DMS114 treated with DMSO at 0.1 percent for 48 hours (cell line): ENCODE data around the gene APCDD1.

ENCODE experiments used
- DNase-seq: peaks from one replicate; lab custom pipeline; 2025; ENCODE audit not compliant: unreplicated experiment; lab: John Stamatoyannopoulos, UW

Gene APCDD1

DNA sequence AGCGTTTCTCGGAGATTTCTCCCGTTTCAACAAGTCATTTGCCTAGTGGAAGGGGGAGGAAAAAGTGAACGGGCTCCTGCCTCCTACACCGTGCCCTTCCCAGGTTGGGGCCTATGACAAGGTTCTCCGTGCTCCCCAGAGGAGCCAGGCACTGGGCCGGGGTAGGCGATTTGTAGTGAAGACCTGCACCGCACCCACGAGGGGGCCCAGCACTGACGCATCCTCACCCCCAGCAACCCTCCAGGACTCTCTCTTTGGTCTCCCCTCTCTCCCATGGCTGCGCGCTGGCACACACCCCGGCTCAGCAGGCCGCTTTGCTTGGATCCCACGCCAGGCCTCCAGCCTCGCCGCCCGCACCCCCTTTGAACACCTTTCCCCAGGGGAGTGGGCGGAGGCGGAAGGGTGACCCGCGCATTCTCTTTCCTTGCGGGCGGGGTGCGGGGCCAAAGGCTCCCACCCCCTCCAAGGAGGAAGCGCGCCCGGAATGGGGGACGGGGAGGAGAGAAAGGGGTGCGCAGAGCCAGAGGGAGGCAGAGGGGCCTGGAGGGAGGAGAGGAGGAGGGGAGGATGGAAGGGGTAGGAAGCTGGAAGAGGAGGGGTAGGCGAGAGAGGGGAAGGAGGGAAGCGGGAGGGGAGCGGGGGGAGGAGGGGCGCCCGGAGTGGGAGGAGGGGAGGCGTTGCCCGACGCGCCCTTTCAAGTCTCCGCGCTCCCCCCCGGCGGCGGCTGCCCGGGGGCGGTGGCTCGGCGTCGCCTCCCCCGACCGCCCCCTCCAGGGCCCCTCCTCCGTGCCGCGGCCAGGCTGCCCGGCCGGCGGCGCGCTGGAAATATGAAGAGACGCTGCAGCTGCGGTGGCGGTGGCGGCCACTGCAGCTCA, at the start of gene APCDD1:
Gene APCDD1, plus strand, starts transcription at position 830 of the 875 bp plus-strand sequence. CDS start 347 bp downstream, outside the sequence.
- DNase-seq: no peak

DNA sequence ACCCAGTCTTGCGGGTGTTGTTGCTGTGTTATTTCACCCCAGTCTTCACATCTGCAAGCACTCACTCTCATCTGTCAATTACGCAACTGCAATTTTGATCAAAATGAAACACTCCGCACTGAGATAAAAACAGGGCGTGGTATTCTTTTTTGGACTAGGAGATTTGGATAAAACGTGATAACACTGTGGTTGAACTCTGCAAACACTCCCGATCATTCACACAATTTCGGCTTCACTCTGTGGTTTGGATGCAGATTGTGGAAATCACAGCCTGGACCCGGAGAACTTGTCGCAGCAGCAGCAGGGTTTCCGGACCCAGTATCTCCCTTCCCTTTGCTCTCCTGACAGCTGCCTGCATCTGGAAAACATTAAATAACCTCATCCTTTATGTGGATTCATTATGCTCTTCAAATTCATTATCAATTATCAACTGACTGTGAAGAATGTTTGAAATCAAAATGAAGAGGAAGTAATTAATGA, 49.4 kb upstream of the APCDD1 start:
- DNase-seq: no peak

DNA sequence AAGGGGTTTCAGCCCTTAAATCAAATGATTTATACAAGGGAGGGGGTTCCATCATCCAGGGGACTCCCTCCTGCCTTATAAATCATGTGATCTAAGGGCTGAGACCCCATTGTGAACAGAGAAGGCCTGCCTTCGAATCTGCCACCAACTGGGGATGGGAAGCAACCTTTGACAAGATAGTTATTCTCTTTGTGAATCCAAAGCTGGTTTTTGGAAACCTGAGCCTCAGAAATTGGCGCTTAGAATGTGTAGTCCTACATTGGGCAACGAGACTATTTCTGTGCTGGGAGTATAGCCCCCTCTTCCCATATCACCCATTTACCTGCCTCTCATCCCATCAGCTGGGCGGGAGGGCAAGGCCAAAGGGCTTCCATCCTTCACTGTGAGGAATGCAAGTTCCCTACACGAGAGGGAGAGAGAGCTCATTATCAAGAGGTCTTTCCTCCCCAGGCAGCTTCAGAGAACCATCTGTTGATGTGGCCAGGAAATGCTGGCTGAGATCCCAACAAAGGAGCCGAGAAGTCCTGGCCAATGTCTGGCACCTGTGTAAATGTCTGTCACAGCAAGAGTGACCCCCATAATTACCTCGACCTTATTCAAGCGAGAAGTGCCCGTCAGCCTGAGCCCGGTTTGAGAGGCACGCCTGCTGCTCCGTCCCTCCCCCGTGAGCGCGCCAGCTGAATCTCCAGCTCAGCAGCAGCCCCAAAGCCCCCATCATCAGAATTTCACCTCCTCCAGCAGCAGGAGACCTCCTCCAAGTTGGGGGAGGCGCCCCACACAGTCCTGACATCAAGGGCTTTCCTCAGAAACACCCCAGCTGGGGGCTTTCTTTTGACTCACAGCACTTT, 48.4 kb upstream of the APCDD1 start:
- no peak for DNase-seq

DNA sequence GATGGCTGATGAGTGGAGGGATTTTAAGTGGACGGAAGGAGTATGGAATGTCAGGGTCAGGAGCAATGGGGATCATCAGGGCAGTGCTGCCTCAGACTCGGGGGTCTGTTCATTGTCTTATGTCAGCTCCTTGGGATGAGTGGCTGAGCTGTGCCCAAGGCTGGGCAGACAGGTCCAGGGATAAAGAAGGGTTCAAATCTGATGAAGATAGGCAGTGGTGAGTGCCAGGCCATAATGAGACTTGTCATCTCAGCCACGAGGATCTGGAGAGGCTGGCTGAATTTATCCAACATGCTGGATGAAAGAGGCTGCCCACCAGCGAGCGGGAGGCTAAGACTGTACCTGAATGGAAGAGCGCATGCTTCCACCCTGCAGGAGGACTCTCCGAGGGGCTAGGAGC, 46.3 kb upstream of the APCDD1 start:
- no peak for DNase-seq

DNA sequence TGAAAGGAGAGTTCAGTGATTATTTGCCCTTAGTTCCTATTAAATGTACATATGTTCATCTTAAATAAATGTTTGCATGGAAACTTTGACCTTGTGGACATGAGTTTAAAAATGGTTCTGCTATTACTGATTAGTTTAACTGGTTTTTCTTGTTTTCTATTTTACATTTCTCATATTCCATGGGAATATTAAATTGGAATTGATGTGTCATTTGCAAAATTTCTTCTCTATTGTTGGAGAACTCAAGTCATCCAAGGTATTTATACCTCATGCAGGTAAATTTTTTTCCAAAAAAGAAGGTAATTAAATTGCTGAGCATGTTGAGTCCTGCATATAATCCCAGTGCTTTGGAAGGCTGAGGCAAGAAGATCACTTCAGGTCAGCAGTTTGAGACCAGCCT, 45.4 kb upstream of the APCDD1 start:
- no peak for DNase-seq

DNA sequence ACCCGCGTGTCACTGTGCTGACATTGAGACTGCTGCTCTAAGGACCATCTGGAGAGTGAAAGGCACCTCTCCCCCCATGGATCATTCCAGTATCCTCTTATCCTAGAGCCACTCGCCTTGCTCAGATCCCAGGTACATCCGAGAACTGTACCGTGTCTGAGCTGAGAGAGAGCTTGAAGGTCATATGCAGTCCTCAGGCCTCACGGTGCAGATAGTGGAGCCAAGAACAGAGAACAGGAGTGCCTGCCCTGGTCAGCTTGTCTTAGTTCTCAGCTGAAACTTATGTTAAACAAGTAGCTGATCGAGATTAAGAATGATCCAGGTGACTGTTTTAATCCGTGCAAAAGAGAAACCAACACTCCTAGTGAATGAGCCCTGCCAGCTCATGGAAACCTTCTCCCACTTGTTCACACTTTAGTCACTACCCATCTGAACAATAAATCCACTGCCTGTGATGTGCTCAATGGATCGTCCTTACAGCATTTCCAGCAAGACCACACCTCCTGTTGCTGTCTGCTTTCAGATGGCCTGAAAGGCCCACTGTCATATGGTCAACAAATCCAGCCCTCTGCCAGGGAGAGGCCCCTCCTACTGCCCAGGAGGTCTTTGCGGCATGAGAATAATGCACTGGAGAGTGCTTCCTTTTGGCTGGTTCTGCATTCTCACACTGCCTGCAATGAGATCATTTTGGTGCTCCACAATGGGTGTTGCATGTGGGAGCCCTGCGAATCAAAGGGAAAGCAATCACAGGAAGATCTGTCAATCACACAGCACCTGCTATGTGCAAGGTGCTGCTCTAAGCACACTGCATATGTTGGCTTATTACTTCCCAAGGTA, 43.7 kb upstream of the APCDD1 start:
- DNase-seq: no peak

DNA sequence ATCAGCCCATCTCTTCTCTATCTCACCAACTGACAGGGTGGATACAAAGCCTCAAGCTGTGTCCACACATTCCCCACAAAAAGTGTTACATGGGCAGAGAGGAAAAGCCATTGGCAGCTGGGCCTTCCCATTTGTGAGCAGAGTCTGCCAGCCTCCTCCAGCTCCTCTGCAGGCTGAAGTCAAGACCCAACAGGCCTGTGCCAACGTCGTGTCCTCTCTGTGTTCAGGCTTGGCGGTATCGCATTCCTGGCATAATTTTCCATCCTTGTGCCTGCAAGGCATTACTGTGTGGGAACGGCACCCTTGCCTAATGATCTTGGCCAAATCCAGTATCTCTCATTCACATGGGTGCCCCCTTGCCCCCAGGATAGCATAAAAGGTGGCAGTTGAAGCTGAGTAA, 41.5 kb upstream of the APCDD1 start:
- no peak for DNase-seq

DNA sequence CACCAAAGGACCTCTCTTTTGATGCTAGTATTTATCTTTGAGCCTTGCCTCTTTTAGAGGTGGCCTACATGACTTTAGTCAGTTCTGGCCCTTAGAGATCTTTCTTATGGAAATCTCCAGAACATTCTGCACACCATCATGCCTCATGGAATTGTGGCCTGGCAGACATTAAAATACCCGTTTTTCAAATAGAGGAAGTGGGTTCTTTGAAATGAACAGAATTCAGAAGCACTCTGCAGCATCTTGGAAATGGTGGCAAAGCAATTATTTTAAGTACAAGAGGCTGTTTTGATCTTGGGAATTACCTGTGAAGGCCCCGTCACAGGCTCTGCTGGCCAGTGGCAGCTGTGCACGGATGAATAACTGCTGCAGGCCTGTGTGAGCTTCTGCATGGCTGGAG, 40.7 kb upstream of the APCDD1 start:
- DNase-seq: no peak

DNA sequence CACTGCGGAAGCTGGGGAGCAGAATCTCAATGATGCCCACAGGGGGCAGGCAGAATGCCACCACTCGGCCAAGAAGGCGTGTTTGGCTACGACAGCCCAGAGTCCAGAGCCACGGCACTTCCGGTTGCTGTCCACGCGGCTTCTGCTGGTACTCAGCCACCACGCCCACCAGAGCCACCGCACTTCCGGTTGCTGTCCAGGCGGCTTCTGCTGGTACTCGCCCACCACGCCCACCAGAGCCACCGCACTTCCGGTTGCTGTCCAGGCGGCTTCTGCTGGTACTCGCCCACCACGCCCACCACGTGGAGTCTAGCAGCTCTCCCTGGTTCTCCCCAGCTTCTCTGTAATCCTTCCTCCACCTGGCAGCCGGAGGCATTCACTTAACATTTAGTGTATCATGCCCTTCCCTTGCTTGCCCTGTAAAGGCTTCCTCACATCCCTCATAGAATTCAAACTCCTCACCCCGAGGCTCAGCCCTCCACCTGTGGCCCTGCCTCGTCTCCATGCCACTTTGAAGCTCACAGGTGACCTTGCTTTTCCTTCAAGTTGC, 40.1 kb upstream of the APCDD1 start:
- no peak for DNase-seq

DNA sequence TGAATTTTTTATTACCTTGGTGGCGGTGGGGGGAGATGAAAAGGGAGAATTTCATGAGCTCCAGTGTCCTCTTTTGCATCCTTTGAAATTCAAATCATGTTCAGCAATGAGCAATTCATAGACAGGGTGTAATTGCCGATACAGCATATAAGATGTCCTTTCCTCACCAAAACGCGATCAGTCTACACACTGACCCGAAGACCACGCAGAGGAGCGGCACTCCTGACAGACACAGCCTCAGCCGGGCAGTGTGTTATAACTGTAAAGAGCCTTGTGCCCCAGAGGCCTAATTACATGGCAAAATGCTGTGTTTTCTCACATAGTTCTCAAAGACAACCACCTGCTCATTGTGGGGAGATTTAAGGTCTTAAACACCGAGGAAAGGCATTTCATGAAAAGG, 38.4 kb upstream of the APCDD1 start:
- no peak for DNase-seq

DNA sequence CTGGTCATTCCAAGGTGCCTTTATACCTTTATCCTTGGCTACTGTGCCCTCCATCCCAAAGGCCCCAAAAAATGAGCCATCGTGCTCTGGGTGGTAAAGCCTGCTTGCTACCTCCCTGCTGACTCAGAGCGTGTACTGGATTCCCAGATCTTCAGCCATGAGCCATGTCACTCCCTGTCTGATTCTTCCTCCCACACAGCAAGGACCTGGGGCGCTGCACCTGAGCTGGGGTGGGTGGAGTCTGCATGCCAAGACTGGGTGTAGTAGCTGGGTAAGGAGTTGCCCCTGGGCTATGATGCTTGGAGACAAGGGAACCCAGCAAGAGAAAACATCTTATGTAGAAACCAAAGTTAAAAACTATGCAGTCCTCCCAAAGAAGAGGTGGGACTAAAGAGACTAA, 37.2 kb upstream of the APCDD1 start:
- no peak for DNase-seq

DNA sequence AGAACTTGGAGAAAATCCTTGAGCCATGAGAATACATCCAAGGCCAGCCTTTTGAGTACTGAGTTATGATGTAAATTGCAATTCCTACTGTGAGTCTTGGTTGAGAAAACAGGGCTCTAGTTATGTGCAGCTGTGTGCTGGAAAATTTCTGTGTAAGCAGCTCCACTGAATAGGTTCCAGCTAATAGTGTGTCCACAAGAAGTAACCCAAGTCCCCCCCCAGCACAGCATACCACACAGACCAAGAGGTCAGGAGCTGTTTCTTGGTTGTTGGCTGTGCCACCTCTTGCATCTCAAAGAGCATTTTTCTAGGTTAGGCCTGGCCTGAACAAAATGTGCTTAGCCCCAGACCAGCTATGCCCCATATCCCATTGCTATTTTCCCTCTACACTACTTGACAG, 36.8 kb upstream of the APCDD1 start:
- no peak for DNase-seq

DNA sequence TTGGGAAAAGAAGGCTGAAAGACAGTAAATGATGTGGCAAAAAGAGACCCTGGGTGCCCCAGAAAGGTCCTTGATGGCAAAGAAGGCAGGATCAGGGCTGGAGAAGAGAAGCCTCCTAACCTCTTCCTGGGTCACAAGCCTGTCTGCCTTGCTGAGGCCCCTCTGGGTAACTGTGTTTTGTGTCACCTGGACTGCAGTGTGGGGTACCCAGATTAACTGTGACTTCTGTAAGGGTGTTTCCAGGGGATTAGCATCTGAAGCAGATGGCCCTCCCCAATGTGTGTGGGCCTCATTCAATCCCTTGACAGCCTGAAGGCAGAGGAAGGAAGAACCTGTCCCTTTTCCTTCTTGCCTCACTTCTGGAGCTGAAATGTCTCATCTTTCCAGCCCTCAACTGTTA, 35.6 kb upstream of the APCDD1 start:
- DNase-seq: no peak

DNA sequence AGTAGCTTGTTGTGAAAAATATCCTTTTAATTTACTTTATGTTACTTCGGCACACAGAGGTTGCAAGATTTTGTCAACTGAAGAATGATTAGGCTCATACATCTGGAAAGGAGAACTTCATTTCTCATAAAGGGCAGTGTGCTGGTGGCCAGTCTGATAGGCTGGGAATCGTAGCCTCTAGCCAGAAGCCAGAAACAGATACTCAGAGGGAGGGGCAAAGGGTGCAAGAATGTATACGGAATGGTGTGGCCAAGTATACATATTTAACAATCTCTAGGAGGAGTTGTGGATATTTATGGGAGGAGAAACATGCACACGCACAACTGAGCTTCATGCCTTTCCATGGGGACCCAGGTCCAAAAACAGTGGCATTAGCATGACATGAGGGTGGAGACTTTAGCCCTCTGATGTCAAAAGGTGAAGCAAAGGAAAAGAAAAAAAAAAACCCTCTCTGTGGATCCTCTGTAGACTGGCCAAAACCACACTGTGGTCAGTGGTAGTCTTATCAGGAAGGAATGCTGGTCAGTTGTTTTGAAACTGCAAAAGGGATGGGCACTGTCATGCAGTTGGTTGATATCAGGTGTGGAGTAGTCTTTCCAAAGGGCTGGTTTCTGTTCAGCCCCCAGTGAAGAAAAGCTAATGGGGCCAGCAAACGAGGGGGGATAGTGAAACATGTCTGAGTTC, 34.9 kb upstream of the APCDD1 start:
- DNase-seq: no peak

DNA sequence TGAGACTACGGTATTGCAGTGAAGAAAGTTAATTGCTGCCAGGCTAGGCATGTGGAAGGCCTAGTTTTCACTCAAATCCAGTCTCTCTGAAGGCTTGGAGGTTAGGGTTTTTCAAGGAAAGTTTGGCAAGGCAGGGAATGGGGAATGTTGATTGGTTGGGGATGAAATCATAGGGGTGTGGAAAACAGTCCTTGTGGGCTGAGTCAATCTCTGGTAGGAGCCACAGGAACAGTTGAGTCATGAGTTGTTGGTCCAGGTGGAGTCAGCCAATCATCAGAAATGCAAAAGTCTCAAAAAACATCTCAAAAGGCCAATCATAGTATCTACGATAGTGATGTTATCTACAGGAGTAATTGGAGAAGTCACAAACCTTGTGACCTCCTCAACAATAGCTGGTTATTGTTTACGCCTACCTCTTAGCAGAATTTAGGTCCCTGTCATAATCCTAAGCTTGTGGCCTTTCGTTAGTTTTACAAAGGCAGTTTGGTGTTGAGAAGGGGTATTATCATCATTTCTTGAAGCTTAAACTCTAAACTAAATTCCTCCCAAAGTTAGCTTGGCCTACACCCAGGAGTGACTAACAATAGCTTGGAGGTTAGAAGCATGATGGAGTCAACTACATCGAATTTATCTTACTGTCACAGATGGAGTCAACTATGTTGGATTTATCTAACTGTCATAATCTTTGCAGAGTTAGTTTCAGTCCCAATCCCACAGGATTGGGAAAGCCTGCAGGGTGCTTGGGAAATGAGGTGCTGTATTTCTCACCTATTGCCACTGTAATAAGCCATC, 33.7 kb upstream of the APCDD1 start:
- no peak for DNase-seq

DNA sequence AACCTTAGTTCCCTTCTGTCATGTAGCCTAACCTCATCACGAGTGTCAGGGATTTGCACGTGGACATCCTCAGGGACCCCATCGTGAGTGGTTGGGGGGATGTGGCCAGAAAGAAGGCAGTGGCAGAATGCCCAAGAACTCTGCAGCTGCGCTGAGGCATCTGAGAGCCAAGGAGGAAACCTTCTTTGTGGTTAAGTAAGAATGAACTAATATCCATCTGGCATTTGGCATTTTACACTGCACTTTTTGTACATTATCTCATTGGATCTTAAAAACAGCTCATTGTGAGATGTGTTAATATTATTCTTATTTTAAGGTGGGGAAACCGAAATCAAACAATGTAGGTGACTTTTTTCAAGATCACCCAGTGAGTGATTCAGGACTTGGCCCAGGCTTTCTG, 32.6 kb upstream of the APCDD1 start:
- DNase-seq: no peak

DNA sequence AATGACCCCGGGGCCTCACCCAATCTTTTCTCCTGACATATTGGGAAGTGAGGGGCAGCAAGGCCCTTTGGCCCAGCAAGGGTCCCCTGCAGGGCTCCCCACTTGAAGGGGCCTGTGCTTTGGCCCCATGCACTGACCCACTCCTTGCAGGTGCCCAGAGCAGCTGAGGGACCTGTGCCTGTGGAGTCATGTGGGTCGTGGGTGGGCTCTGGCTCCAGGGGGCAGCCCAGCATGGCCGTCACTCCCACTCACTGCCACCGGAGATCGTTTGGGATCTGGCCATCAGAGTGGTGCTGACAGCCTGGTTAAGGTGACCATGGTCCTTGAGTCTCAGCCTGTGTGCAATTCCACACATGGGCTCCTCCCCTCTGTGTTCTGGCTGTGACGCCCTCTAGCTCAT, 31.7 kb upstream of the APCDD1 start:
- DNase-seq: no peak

DNA sequence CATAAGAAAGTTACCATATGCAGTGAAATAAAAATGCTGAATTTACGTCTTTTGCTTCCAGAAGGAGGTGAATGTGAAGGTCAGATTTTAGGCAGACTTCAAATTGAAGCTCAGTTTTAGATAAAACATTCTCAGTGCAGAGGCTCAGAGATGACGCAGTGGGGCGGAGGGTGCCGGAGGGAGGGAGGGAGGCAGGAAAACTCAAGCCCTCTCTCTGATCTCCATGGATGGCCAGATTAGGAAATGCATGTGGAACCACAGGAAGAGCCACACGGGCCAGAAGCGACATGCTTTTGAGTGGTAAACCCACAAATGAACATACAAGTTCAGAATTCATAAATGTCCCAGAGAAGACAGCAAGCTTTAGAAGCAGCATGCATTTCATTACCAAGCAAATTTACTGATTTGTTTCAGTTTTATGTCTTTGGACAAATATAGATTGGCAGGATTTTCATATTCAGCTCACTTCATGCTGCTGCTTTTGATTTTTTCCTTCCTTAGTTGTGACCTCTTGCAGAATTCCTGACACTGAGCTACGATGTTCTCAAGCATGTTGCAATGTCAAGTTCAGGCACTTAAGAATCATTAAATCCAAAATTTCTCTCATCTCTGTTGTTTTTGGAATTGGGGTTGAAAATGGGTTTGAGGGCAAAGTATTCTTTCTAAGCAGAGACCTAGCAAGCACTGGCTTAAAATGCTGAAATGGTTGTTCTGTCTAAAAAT, 29.7 kb upstream of the APCDD1 start:
- no peak for DNase-seq

DNA sequence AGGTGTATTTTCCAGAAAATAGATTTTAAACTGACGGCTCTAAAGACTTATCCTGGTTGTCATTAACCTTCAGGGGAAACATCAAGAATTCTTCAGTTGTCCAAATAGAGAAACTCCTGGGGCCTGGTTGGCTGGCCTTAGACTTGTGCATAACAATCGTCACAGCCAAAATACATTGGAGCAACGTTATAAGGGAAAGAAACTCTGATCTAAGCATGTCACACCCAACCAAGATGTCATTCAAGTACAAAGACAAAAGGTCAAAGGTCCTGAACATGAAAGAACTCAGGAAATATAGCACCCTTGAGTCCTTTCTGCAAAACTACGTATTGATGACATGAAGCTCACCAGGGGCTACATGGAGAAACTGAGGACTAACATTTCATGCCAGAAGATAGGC, 23.8 kb upstream of the APCDD1 start:
- DNase-seq: no peak
